MM.1S (cell line): Measurements from ENCODE around the gene DNAAF5.

Experiments
- CTCF ChIP-seq: fragments of 300-600 bp; sonication (generic); IDR thresholded peaks from 2 replicates; pipeline ENCODE4 v1.5.1; 2016; ENCODE audit warnings: antibody characterized with exemption, low read length, mixed read lengths
- EZH2 ChIP-seq: fragments of 300-600 bp; sonication (generic); optimal IDR thresholded peaks from 2 replicates; pipeline ENCODE3; 2017; ENCODE audit warnings: low read depth, mild to moderate bottlenecking, antibody characterized with exemption, low read length, mixed read lengths
- EZH2phosphoT487 ChIP-seq: fragments of 300-600 bp; sonication (generic); IDR thresholded peaks from 2 replicates; pipeline ENCODE4 v1.6.1; 2018; ENCODE audit warnings: antibody characterized with exemption, low read length

- TF ChIP-seq CTCF, result no peak
- TF ChIP-seq EZH2, result no peak
- no peak for TF ChIP-seq EZH2phosphoT487
These were observed 16.3 kb upstream of the DNAAF5 start for GRCh38 chr7:710161-710560.
